HFF-Myc (cell line): ENCODE measurements around the gene PRCD.
"Not testable (repeated sequence)": the region's sequence is repeated elsewhere in the genome, so short reads cannot be mapped to it uniquely, and the experiment has no call there.

Source experiments
- DNase-seq: peaks from one replicate; pipeline ENCODE4 v3.0.0-alpha.2; 2011; ENCODE audit warnings: low read depth; ENCODE audit errors: extremely low read depth
- H3K4me3 ChIP-seq: replicated peaks from 2 replicates; pipeline ENCODE4 v1.5.1; 2011; ENCODE audit warnings: low read depth, mild to moderate bottlenecking, control low read depth, low read length
- TF ChIP-seq, protein P1 (sequence below): IDR thresholded peaks from 2 replicates; pipeline ENCODE4 v1.5.1; 2012; ENCODE audit warnings: mild to moderate bottlenecking, low read depth, low read length, control low read depth; ENCODE audit errors: missing control alignments

Gene PRCD

DNA sequence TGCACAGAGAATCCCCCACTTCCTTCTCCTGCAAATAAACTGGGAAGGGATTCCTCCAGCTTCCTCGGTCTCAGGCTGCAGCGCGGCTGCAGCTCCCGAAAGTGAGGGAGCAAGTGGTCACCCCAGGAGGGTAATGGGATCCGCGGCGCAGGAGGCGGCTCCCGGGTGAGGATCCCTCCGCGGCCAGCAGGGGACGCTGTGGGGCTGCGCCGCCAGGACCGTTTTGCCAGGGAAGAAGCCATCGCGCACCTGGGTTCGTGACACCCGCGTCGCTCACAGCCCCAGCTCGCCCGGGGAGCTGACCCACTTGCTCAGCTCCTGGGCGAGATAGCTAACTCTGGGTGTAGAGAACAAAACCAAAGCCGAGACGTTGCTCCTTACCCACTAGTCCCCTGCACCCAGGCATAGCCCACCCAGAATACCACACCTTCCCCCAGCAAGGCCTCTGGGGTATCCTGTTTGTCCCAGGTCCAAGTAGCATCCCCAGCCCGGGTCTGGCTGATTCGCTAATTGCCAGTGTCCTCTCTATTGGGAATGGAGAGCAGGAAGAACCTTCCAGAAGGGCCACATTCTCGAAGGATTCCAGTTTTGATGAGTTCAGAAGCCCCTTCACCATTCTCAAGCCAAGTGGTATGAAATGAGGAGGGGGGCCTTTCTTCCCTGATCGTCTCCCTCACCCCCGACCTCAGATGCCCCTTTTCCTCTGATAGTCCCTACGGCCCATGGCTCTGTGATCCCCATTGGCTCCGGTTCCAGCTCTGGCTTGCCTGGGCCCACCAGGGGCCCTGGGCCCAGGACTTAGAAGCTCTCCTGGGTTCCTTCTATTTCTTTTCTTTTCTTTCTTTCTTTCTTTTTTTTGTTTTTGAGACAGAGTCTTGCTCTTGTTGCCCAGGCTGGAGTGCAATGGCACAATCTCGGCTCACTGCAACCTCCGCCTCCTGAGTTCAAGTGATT, 16.5 kb upstream of the PRCD start:
- TF ChIP-seq, protein P1, sequence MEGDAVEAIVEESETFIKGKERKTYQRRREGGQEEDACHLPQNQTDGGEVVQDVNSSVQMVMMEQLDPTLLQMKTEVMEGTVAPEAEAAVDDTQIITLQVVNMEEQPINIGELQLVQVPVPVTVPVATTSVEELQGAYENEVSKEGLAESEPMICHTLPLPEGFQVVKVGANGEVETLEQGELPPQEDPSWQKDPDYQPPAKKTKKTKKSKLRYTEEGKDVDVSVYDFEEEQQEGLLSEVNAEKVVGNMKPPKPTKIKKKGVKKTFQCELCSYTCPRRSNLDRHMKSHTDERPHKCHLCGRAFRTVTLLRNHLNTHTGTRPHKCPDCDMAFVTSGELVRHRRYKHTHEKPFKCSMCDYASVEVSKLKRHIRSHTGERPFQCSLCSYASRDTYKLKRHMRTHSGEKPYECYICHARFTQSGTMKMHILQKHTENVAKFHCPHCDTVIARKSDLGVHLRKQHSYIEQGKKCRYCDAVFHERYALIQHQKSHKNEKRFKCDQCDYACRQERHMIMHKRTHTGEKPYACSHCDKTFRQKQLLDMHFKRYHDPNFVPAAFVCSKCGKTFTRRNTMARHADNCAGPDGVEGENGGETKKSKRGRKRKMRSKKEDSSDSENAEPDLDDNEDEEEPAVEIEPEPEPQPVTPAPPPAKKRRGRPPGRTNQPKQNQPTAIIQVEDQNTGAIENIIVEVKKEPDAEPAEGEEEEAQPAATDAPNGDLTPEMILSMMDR, result peak; percentile 99
- no peak for DNase-seq
- no peak overlapping the region for H3K4me3 ChIP-seq

DNA sequence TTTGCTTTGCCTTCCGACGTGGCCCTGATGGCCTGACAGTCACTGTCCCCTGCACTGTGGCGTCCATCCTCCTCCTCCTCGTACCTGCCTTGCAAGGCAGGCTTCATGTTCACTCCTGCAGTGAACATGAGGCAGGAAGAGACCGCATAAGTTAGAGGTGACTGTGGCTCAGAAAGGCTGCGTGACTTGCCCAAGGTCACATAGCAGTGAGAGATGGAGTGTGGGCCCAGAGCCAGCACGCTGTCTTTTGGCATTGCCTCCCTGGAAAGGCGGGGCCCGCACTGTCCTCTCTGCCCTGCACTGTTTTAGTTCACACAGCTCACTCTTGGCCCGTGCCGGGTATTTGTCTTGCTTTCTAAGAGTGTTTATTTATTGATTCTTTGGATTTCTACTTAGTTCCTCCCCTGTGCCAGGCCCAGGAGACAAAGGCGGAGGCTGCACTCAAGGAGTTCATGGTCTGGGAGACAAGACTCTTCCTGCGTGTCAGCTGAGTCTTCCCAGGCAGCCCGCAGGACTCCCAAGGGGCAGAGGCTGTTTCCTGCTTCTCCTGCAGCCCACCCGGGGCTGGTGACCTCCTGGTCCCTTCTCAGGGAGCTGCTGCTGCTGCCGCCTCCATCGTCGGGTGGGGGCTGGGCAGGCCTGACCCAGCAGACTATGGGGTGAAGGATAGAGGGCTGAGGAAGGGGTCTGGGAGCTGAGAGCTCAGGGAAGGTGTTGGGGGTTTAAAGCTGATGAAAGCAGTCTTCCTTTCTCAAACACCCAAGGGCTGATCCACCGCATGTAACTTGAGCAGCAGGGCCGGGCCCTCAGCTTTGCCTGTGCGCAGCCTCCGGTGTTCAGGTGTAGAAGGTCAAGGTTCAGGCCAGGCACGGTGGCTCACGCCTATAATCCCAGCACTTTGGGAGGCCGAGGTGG, 15.0 kb upstream of the PRCD start:
- H3K4me3 ChIP-seq, result no peak overlapping the region
- TF ChIP-seq, protein P1, result no peak
- no peak for DNase-seq

DNA sequence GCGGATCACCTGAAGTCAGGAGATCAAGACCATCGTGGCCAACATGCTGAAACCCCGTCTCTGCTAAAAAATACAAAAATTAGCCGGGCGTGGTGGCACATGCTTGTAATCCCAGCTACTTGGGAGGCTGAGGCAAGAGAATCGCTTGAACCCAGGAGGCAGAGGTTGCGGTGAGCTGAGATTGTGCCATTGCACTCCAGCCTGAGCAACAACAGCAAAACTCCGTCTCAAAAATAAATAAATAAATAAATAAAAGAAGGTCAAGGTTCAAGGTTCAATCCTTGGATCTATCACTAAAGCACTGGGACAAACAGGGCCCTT, 14.4 kb upstream of the PRCD start:
- not testable (repeated sequence) for H3K4me3 ChIP-seq, DNase-seq

DNA sequence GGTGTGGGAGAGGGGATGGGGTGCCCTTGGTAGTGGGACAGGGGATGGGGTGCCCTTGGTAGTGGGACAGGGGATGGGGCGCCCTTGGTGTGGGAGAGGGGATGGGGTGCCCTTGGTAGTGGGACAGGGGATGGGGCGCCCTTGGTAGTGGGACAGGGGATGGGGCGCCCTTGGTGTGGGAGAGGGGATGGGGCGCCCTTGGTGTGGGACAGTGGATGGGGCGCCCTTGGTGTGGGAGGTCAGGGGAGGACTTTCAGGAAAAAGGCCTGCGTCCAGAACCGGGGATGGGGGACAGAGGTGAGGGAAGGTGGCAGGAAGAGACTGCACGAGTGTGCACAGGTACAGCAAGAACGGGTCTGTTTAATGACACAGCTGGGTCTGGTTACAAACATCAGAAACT, 12.8 kb upstream of the PRCD start:
- H3K4me3 ChIP-seq, DNase-seq: not testable (repeated sequence)

DNA sequence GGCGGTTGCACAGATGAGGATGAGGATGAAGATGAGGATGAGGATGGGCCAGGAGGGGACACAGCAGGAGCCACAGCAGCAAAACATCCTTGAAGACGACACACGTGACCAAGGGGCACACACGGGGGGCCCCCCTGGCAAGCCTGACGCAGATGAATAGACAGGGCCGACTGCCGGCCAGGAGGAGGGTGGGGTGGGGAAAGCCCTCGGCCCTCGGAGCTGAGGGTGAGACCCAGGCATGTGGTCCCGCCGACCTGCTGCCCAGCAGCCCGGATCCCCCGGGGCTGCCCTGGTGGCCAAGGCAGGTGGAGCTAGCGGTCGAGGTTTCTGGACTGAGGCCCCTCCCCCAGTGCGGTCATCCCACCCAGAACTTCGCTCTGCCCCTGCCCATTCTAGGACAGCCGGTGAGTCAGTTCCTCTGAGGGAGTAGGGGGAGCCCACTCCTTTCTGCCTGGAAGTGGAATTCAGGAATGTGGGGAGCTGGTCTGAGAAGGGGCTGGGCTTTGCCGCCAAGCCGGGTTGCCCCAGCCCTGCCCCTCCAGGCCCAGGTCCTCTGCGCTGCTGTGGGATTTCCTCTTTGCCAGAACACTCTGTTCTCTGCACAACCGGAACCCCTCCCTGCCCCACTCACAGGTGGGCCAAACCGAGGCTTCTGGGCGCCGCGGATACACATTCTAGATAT, 12.3 kb upstream of the PRCD start:
- no peak overlapping the region for H3K4me3 ChIP-seq
- no peak for DNase-seq
- TF ChIP-seq, protein P1, result peak; percentile 2

DNA sequence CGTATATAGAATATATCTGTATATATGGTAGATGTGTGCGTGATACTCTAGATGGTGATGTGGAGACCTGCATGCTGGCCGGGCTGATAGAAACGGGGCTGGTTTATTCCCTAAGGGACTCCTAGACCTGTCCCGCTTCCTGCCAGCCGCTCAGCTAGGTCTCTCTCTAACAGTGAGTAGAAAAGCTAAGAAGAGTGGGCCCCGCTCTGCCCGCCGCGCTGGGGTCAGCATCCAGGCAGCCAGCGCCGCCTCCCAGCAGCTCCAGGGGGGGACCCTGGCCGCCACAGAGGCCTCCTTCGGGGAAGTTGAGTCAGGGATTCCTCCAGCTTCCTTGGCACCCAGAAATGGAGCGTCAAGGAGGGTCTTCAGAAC, 11.7 kb upstream of the PRCD start:
- DNase-seq, result no peak
- no peak overlapping the region for H3K4me3 ChIP-seq

DNA sequence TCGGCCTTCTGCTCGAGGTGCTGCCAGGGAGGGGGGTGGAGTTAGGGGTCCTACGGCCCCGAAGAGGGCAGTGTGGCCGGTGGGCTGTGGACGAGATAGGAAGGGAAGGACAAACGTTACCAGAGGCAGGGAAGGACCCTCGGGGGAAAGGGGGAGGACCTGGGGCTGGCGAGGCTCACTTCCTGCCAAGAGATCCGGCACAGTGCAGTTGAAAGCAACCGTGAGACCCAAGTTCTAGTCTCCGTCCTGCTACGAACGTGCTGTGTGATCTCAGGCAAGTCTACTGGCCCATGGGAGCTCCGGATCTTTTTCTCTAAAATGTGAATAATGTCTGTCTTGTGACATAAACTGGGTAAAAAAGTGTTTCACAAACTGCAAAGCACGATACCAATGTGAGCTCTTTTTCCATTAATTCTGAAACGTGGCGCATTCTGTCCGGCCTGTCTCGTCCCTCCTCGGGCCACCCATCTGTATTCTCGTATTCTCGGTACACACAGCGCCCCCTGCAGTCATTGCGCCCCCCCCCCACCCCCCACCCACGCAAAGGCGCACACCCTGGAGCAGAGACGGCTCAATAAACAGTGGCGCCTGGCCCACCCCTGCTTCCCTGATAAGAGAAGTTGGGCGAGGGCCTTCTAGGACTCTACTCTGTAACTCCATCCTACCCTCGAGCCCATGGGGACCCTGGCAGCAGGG, 11.2 kb upstream of the PRCD start:
- H3K4me3 ChIP-seq, result no peak overlapping the region
- DNase-seq, result no peak
- TF ChIP-seq, protein P1, result peak; percentile 37

More for the DNA sequence above, 11.7 kb upstream of the PRCD start:
- TF ChIP-seq, protein P1, result no peak
